CD1c-positive myeloid dendritic cell (primary cell): ENCODE results near the gene BTK.
A peak's percentile ranks its signal among the peaks of the same experiment; 100 is the strongest.

Source experiments
- DNase-seq: peaks from one replicate; pipeline ENCODE4 v3.0.0-alpha.2; 2016; ENCODE audit errors: extremely low spot score

The BTK gene

GRCh38 chrX:101385795-101386541 is at the start of gene BTK:
Gene BTK, minus strand, starts transcription at chrX:101386191. Its CDS starts 10,907 bp downstream, at chrX:101375284.
- DNase-seq, result peak; percentile 63

GRCh38 chrX:101430457-101431078 is 44.6 kb upstream of the BTK start:
- no peak for DNase-seq

- no peak for DNase-seq
Measured at GRCh38 chrX:101429934-101430333, 43.9 kb upstream of the BTK start.

GRCh38 chrX:101427954-101428353 is 42.0 kb upstream of the BTK start:
- DNase-seq, result no peak

GRCh38 chrX:101419489-101419888 is 33.5 kb upstream of the BTK start:
- DNase-seq, result no peak

- DNase-seq, result peak; percentile 69
Measured at GRCh38 chrX:101417981-101418841, 32.2 kb upstream of the BTK start.

GRCh38 chrX:101417190-101417589 is 31.2 kb upstream of the BTK start:
- DNase-seq, result no peak

GRCh38 chrX:101416691-101417090 is 30.7 kb upstream of the BTK start:
- DNase-seq, result no peak

GRCh38 chrX:101415180-101416145 is 29.5 kb upstream of the BTK start:
- peak; percentile 77 for DNase-seq

- peak; percentile 26 for DNase-seq
Measured at GRCh38 chrX:101411984-101412383, 26.0 kb upstream of the BTK start.

GRCh38 chrX:101410461-101410860 is 24.5 kb upstream of the BTK start:
- no peak for DNase-seq

GRCh38 chrX:101409043-101409442 is 23.1 kb upstream of the BTK start:
- DNase-seq, result no peak

GRCh38 chrX:101408532-101408841 is 22.5 kb upstream of the BTK start:
- DNase-seq, result no peak

- peak; percentile 95 for DNase-seq
Measured at GRCh38 chrX:101407748-101408531, 21.9 kb upstream of the BTK start, which contains the start of the genes GLA and HNRNPH2. Gene GLA, minus strand, starts transcription at chrX:101407925. Its CDS starts 22 bp downstream, at chrX:101407903. Gene HNRNPH2, plus strand, starts transcription at chrX:101408222. Its CDS starts 3,767 bp downstream, at chrX:101411989.

GRCh38 chrX:101407167-101407747 is 21.3 kb upstream of the BTK start:
- peak; percentile 54 for DNase-seq

- no peak for DNase-seq
Measured at GRCh38 chrX:101399825-101400224, 13.8 kb upstream of the BTK start.

GRCh38 chrX:101398694-101399093 is 12.7 kb upstream of the BTK start:
- DNase-seq, result no peak

- DNase-seq, result no peak
Measured at GRCh38 chrX:101397779-101398178, 11.8 kb upstream of the BTK start.

- DNase-seq, result peak; percentile 36
Measured at GRCh38 chrX:101395789-101396188, 9.8 kb upstream of the BTK start.

GRCh38 chrX:101394372-101394771 is 8.4 kb upstream of the BTK start:
- DNase-seq, result no peak
